Sigmoid colon (tissue), 4 donors: Measurements from ENCODE around the gene IL3.

Experiments used
- EP300 ChIP-seq, 4 donors: sonication (generic); formaldehyde crosslinking; IDR thresholded peaks; one replicate each; pipeline ENCODE4 v1.6.1; 2017; ENCODE audit warnings: antibody characterized with exemption in 4 of 4
- POLR2A ChIP-seq, 2 donors: fragments of 450-650 bp; IDR thresholded peaks; one replicate each; pipeline ENCODE4 v1.6.1; 2016; ENCODE audit warnings: antibody characterized with exemption in 2 of 2, mild to moderate bottlenecking in 2 of 2, moderate library complexity in 2 of 2
- POLR2AphosphoS5 ChIP-seq, 4 donors: sonication (generic); formaldehyde crosslinking; IDR thresholded peaks; one replicate each; pipeline ENCODE4 v1.6.1; 2017; ENCODE audit warnings: antibody characterized with exemption in 4 of 4
- TF ChIP-seq, protein P1 (sequence below), 4 experiments: fragments of 450-650 bp in 3 of 4; fragments of 200-600 bp in 1 of 4; IDR thresholded peaks; one replicate each; pipeline ENCODE4 v1.5.1; 2016 to 2019; ENCODE audit warnings: antibody characterized with exemption in 4 of 4, mild to moderate bottlenecking in 3 of 4, moderate library complexity in 2 of 4

DNA sequence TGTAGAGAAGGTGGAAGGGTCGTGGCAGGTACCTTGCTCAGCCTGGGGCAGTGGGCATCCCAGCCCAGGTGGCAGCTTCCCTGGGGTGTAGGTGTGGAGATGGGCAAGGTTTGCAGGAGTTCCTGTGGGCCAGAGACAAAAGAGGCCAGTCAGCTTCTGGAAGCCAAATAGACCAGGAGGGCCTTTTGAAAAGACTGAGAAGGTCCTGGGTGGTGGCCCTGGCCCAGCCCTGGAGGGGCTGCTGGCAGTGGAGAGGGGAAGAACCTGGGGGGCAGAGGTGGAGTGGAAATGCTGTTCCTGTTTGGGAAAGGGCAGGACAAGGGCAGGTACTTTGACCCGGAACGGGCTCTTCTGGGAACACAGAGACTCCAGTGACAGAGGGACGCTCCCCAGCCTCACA, 7.0 kb upstream of the IL3 start:
- no peak for TF ChIP-seq POLR2A (IDR thresholded peaks at IDR 0.05)
- TF ChIP-seq, protein P1, sequence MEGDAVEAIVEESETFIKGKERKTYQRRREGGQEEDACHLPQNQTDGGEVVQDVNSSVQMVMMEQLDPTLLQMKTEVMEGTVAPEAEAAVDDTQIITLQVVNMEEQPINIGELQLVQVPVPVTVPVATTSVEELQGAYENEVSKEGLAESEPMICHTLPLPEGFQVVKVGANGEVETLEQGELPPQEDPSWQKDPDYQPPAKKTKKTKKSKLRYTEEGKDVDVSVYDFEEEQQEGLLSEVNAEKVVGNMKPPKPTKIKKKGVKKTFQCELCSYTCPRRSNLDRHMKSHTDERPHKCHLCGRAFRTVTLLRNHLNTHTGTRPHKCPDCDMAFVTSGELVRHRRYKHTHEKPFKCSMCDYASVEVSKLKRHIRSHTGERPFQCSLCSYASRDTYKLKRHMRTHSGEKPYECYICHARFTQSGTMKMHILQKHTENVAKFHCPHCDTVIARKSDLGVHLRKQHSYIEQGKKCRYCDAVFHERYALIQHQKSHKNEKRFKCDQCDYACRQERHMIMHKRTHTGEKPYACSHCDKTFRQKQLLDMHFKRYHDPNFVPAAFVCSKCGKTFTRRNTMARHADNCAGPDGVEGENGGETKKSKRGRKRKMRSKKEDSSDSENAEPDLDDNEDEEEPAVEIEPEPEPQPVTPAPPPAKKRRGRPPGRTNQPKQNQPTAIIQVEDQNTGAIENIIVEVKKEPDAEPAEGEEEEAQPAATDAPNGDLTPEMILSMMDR (IDR thresholded peaks at IDR 0.05): no peak
- no peak for TF ChIP-seq POLR2AphosphoS5 (IDR thresholded peaks at IDR 0.05)
- no peak for TF ChIP-seq EP300 (IDR thresholded peaks at IDR 0.05)
